GM12891 (cell line): ENCODE data around the gene DNAH17.

Source experiments
- DNase-seq: peaks from one replicate; pipeline ENCODE4 v3.0.0; 2011; ENCODE audit warnings: low spot score; ENCODE audit not compliant: insufficient read length
- FAIRE-seq: peaks from 2 replicates; lab custom pipeline; 2011; peaks lifted over from hg19 to GRCh38; lab: Jason Lieb, UNC
- PAX5 ChIP-seq: IDR thresholded peaks from 2 replicates; pipeline ENCODE4 v1.6.1; 2011; ENCODE audit warnings: low read length, moderate library complexity, mild to moderate bottlenecking; ENCODE audit not compliant: insufficient read depth, severe bottlenecking
- POLR2A ChIP-seq: IDR thresholded peaks from 2 replicates; pipeline ENCODE4 v1.6.1; 2011; ENCODE audit warnings: low read depth, low read length, control low read depth
- POLR2AphosphoS5 ChIP-seq: IDR thresholded peaks from 2 replicates; pipeline ENCODE4 v1.6.1; 2011; ENCODE audit warnings: low read depth, low read length, control low read depth
- POU2F2 ChIP-seq: IDR thresholded peaks from 2 replicates; pipeline ENCODE4 v1.6.1; 2011; ENCODE audit warnings: low read depth, mild to moderate bottlenecking, control low read depth, low read length, moderate library complexity
- SPI1 ChIP-seq: IDR thresholded peaks from 2 replicates; pipeline ENCODE4 v1.6.1; 2011; ENCODE audit warnings: low read depth, low read length, control low read depth
- TAF1 ChIP-seq: IDR thresholded peaks from 2 replicates; pipeline ENCODE4 v1.6.1; 2011; ENCODE audit warnings: low read depth, low read length, control low read depth

DNAH17 gene

GRCh38 chr17:78486228-78486802, 90.9 kb downstream of the DNAH17 start:
- TF ChIP-seq POU2F2: no peak
- no peak for TF ChIP-seq PAX5
- no peak for TF ChIP-seq POLR2AphosphoS5
- TF ChIP-seq SPI1: no peak
- no peak for TF ChIP-seq POLR2A
- no peak for TF ChIP-seq TAF1
- FAIRE-seq: no peak
- no peak for DNase-seq

DNA sequence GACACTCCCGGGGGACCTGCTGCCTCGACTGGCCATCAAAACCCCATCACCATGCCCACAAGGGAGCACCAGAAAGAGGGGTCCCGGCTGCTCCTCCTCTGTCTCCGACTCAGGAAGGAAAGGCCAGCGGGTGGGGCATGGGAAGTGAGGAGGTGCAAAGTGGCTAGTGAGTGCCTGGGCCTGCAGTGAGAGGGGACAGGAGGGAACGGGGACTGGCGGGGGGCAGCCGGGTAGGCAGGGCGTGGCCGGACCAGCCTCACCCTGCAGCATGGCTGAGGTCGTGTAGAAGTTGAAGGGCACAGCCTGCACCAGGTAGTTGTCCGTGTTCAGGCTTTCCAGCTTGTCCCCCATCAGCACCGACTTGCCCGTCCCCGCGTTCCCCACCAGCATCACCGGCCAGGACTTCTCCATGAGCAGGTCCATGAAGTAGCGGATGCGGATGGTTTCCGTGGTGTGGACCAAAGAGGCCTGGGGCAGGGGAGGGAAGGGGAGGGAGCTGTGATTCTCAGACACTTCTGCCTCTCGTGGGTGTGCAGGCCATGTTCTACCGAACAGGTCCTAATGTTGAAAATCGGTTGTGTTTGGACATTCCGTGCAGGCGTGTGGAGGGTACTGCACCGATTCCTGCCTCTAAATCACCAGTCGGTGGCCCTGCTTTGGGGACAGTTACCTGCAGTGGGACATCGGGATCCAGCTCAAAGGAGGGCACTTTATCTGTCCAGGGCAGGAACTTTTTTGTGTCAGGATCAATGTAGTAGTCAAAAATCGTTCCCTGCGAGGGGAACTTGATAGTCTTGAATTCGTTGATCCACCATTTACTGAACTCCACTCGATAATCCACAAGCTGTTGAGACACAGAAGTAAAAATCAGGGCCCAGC, 91.7 kb downstream of the DNAH17 start:
- no peak for TF ChIP-seq POLR2A
- no peak for TF ChIP-seq SPI1
- TF ChIP-seq PAX5: no peak
- TF ChIP-seq TAF1: no peak
- TF ChIP-seq POU2F2: no peak
- TF ChIP-seq POLR2AphosphoS5: no peak
- FAIRE-seq: peak; percentile 20

DNA sequence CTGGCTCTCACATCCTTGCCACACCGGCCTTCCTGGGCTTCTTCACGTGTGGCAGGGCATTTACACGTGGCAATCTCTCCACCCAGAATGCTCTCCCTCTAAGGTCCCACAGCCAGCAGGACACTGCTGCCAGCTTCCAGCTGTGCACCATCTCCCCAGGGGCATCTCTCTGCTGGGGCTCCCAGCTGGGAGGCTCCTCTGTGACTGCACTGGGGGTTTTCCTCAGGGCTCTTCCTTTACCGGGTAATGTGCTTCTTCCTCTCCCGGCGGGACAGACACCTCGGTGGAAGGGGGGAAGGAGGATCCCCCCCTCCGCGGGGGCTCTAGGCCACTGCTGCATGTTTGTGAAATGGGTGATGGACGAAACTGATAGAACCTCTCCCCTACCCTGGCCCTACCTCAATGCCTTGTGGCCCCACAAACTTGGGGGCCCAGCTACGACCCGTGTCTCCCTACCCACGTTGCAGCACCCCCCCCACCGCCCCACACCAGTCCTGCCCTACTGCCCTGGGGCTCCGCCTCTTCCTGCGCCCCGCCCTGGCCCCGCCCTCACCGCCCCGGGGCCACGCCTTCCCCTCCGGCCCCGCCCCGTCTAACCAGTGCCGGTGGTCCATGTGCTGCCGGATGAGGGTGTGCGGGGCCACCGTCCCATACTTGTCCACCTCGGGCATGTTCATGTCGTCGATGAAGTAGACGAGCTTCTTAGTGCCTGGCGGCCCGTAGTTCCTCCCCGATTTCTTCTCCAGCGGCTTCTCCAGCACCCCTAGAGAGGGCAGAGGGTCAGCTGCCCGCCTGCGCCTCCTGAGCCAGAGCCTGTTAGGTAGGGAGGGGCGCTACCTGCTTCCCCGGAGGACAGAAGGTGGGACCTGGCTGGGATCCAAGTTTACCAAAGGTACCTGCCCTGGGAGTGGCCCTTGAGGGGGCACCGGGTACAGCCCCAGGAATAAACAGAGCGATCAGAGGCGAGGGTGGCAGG, 92.6 kb downstream of the DNAH17 start:
- TF ChIP-seq TAF1 (no peak), PAX5 (no peak), POU2F2 (no peak), POLR2A (no peak), POLR2AphosphoS5 (no peak), SPI1 (no peak)
- peak; percentile 96 for DNase-seq
- peak; percentile 85 for FAIRE-seq

More for the DNA sequence above, 91.7 kb downstream of the DNAH17 start:
- DNase-seq: no peak

- FAIRE-seq (no peak), DNase-seq (no peak)
- no peak for TF ChIP-seq PAX5
These were observed 97.8 kb downstream of the DNAH17 start for GRCh38 chr17:78479369-78479768.

- TF ChIP-seq POLR2A: no peak
- no peak for TF ChIP-seq POU2F2
- no peak for TF ChIP-seq SPI1
- no peak for TF ChIP-seq PAX5
- TF ChIP-seq POLR2AphosphoS5: no peak
- no peak for TF ChIP-seq TAF1
- DNase-seq: no peak
- FAIRE-seq: no peak
These were observed 98.4 kb downstream of the DNAH17 start for GRCh38 chr17:78478757-78479297.

GRCh38 chr17:78477913-78478756, 99.1 kb downstream of the DNAH17 start:
- TF ChIP-seq POU2F2 (no peak), PAX5 (no peak), POLR2AphosphoS5 (no peak)
- peak; percentile 96 for FAIRE-seq
- no peak for DNase-seq

DNA sequence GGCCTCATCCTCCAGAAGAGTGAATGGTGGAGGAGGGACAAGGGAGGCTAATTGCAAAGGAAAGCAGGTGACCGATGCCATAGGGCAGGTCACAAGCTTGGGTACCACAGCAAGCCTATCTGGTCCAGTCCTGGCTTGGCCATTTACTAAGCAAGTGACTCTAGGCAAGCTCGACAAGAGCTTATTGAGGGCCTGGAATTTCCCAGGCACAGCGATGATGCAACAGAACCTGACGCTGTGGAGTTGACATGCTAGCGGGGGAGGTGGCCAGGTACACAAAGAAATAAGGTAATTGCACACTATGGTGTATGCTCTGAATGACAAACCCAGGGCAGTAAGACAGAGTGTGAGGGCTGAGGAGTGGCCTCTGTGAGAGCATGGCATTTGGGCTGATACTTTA, 100.2 kb downstream of the DNAH17 start:
- DNase-seq (no peak), FAIRE-seq (no peak)
- no peak for TF ChIP-seq PAX5
- TF ChIP-seq POLR2AphosphoS5: no peak
- no peak for TF ChIP-seq POU2F2
- TF ChIP-seq TAF1: no peak
- no peak for TF ChIP-seq POLR2A
- no peak for TF ChIP-seq SPI1

- DNase-seq (no peak), FAIRE-seq (no peak)
- TF ChIP-seq PAX5 (no peak), SPI1 (no peak), POLR2A (no peak), POLR2AphosphoS5 (no peak), TAF1 (no peak), POU2F2 (no peak)
These were observed 101.0 kb downstream of the DNAH17 start for GRCh38 chr17:78476149-78476548.

GRCh38 chr17:78475211-78475610, 102.0 kb downstream of the DNAH17 start:
- no peak for TF ChIP-seq POLR2AphosphoS5
- TF ChIP-seq POLR2A: no peak
- no peak for TF ChIP-seq POU2F2
- no peak for TF ChIP-seq SPI1
- TF ChIP-seq TAF1: no peak
- TF ChIP-seq PAX5: no peak
- DNase-seq (no peak), FAIRE-seq (no peak)
